MG63 (cell line): ENCODE measurements around the gene ZHX3. TPM values are rescaled to one million over a fixed set of nuclear protein-coding genes. Genes with fewer than 3 reads are reported as not detected.
A peak's percentile ranks its signal among the peaks of the same experiment; 100 is the strongest.
"Not testable (repeated sequence)": the region's sequence is repeated elsewhere in the genome, so short reads cannot be mapped to it uniquely, and the experiment has no call there.

Experiments used
- DNase-seq: peaks from one replicate; pipeline ENCODE4 v3.0.0-alpha.2; 2020
- H3K27me3 ChIP-seq: fragments of 250-450 bp; sonication (Bioruptor Pico); 2 replicates; pipeline ENCODE4 v1.5.1; 2020; ENCODE audit warnings: mild to moderate bottlenecking, moderate library complexity
- H3K36me3 ChIP-seq: fragments of 250-450 bp; sonication (Bioruptor Pico); 2 replicates; pipeline ENCODE4 v1.5.1; 2020; ENCODE audit warnings: mild to moderate bottlenecking, moderate library complexity
- H3K4me3 ChIP-seq: fragments of 250-450 bp; sonication (Bioruptor Pico); 2 replicates; pipeline ENCODE4 v1.5.1; 2020; ENCODE audit warnings: mild to moderate bottlenecking, moderate library complexity
- H3K9me3 ChIP-seq: fragments of 250-450 bp; sonication (Bioruptor Pico); 2 replicates; pipeline ENCODE4 v1.5.1; 2020; ENCODE audit warnings: mild to moderate bottlenecking, moderate library complexity
- total RNA-seq: library from RNA; depleted of rRNA; stranded (reverse); fragments of >200 nt; shearing (Covaris generic); gene quantifications from 2 replicates; pipeline ENCODE4 v1.2.3, GENCODE V29; 2014; ENCODE audit warnings: low replicate concordance

ZHX3 gene
- total RNA-seq, 1 experiment from 2014 or later = 5.3 TPM

GRCh38 chr20:41139227-41140093 lies 178.1 kb downstream of the ZHX3 start:
- Histone ChIP-seq H3K9me3 (no peaks in the 10 kb centered on the region), H3K36me3 (peaks cover 3% of the 10 kb centered on the region; the same call in 1 of the 2 replicates), H3K27me3 (no peaks in the 10 kb centered on the region), H3K4me3 (peak overlapping the region; percentile 95; the same call in 1 of the 2 replicates)
- DNase-seq = no peak

GRCh38 chr20:41138475-41139226 lies 178.9 kb downstream of the ZHX3 start:
- no peak for DNase-seq
- H3K9me3 ChIP-seq = no peaks in the 10 kb centered on the region
- H3K27me3 ChIP-seq = no peaks in the 10 kb centered on the region

GRCh38 chr20:41137614-41138474 lies 179.7 kb downstream of the ZHX3 start:
- H3K4me3 ChIP-seq = peak overlapping the region; percentile 95
- H3K27me3 ChIP-seq = no peaks in the 10 kb centered on the region
- DNase-seq = peak; percentile 79
- H3K9me3 ChIP-seq = no peaks in the 10 kb centered on the region
- H3K36me3 ChIP-seq = peaks cover 3% of the 10 kb centered on the region; the same call in 1 of the 2 replicates

More at GRCh38 chr20:41138475-41139226, 178.9 kb downstream of the ZHX3 start:
- Histone ChIP-seq H3K36me3 (peaks cover 3% of the 10 kb centered on the region; the same call in 1 of the 2 replicates), H3K4me3 (peak overlapping the region; percentile 95)

- Histone ChIP-seq H3K4me3 (peak within 1 kb of the TSS; percentile 95), H3K9me3 (no peaks in the 10 kb centered on the region)
- DNase-seq = peak; percentile 88
Measured at GRCh38 chr20:41136680-41137613, 180.6 kb downstream of the ZHX3 start, which contains the start of gene PLCG1. Gene PLCG1, plus strand, starts transcription at chr20:41137543. Its CDS starts 99 bp downstream, at chr20:41137642.

GRCh38 chr20:41135888-41136679 lies 181.4 kb downstream of the ZHX3 start:
- Histone ChIP-seq H3K4me3 (peak overlapping the region; percentile 95), H3K36me3 (peaks cover 8% of the 10 kb centered on the region; the same call in 1 of the 2 replicates), H3K27me3 (no peaks in the 10 kb centered on the region), H3K9me3 (no peaks in the 10 kb centered on the region)
- no peak for DNase-seq

More at GRCh38 chr20:41136680-41137613, 180.6 kb downstream of the ZHX3 start, which contains the start of gene PLCG1:
- Histone ChIP-seq H3K27me3 (no peaks in the 10 kb centered on the region), H3K36me3 (peaks cover 6% of the 10 kb centered on the region; the same call in 1 of the 2 replicates)

GRCh38 chr20:41135187-41135887 lies 182.2 kb downstream of the ZHX3 start:
- no peak for DNase-seq
- Histone ChIP-seq H3K4me3 (no peak overlapping the region), H3K27me3 (no peaks in the 10 kb centered on the region), H3K9me3 (no peaks in the 10 kb centered on the region), H3K36me3 (peaks cover 10% of the 10 kb centered on the region; the same call in 1 of the 2 replicates)

GRCh38 chr20:41134362-41135186 lies 183.0 kb downstream of the ZHX3 start:
- H3K4me3 ChIP-seq = no peak overlapping the region
- DNase-seq = no peak
- no peaks in the 10 kb centered on the region for H3K9me3 ChIP-seq

GRCh38 chr20:41133709-41134361 lies 183.7 kb downstream of the ZHX3 start:
- no peaks in the 10 kb centered on the region for H3K27me3 ChIP-seq
- H3K36me3 ChIP-seq = peaks cover 16% of the 10 kb centered on the region
- no peaks in the 10 kb centered on the region; the same call in 1 of the 2 replicates for H3K9me3 ChIP-seq
- no peak for DNase-seq
- no peak overlapping the region for H3K4me3 ChIP-seq

More at GRCh38 chr20:41134362-41135186, 183.0 kb downstream of the ZHX3 start:
- Histone ChIP-seq H3K27me3 (no peaks in the 10 kb centered on the region), H3K36me3 (peaks cover 12% of the 10 kb centered on the region; the same call in 1 of the 2 replicates)

- DNase-seq, H3K9me3 ChIP-seq, H3K4me3 ChIP-seq, H3K27me3 ChIP-seq: not testable (repeated sequence)
- H3K36me3 ChIP-seq = peaks cover 25% of the 10 kb centered on the region
Measured at GRCh38 chr20:41132388-41132775, 185.1 kb downstream of the ZHX3 start.

GRCh38 chr20:41131594-41132387 lies 185.7 kb downstream of the ZHX3 start:
- H3K36me3 ChIP-seq = peaks cover 28% of the 10 kb centered on the region
- H3K4me3 ChIP-seq = no peak overlapping the region
- no peaks in the 10 kb centered on the region for H3K27me3 ChIP-seq
- H3K9me3 ChIP-seq = no peaks in the 10 kb centered on the region; the same call in 1 of the 2 replicates
- DNase-seq = no peak
